ENCODE results near the gene NSG1.

- TF ChIP-seq CTCF (IDR thresholded peaks at IDR 0.05) = no peak
- TF ChIP-seq POLR2AphosphoS5 (IDR thresholded peaks at IDR 0.05) = no peak
- no peak for TF ChIP-seq POLR2A (IDR thresholded peaks at IDR 0.05; ENCODE audit: low read depth)
Observed at GRCh38 chr4:4392501-4393183, 5.7 kb downstream of the NSG1 start.
